A549 (cell line): ENCODE results near the gene WFDC1. TPM values are rescaled to one million over a fixed set of nuclear protein-coding genes. Genes with fewer than 3 reads are reported as not detected.

Experiments
- ATAC-seq, 2 experiments: fragments of 200-7000 bp in 1 of 2; fragments of >200 bp in 1 of 2; cut with Nextera tagmentation in 1 of 2; cut with Tn5 transposase in 1 of 2; 3 replicates each; pipeline versions ENCODE4 v1.8.0 to v1.9.1; 2018 to 2020; ENCODE audit warnings: mild to moderate bottlenecking in 1 of 2, moderate library complexity in 1 of 2
- CTCF ChIA-PET: fragments of 300-600 bp; sonication (Branson Sonifier 250); formaldehyde crosslinking; extraction: SDS; loops from one replicate; lab custom pipeline; 2021; ENCODE audit warnings: antibody characterized with exemption, inconsistent platforms; lab: Yijun Ruan, JAX
- POLR2A ChIA-PET: fragments of 350-600 bp; formaldehyde crosslinking; extraction: SDS; loops from one replicate; lab custom pipeline; 2021; ENCODE audit warnings: antibody characterized with exemption, inconsistent platforms; lab: Yijun Ruan, JAX
- DNase-seq, 2 experiments: peaks; one replicate each; pipeline versions ENCODE4 v3.0.0 to v3.0.0-alpha.2; 2011 to 2016; ENCODE audit warnings: low read depth in 1 of 2, low spot score in 1 of 2
- FAIRE-seq: peaks from 2 replicates; lab custom pipeline; 2011; peaks lifted over from hg19 to GRCh38; lab: Jason Lieb, UNC
- H3K27ac ChIP-seq, 2 experiments: fragments of >200 bp; sonication (Bioruptor Twin); formaldehyde crosslinking; 3 replicates each; pipeline ENCODE4 v1.5.1; 2016 to 2017
- H3K4me1 ChIP-seq: fragments of >200 bp; sonication (Bioruptor Twin); formaldehyde crosslinking; 3 replicates; pipeline ENCODE4 v1.6.1; 2016
- H3K4me2 ChIP-seq: fragments of >200 bp; sonication (Bioruptor Twin); formaldehyde crosslinking; 3 replicates; pipeline ENCODE4 v1.6.1; 2016
- H3K4me3 ChIP-seq: fragments of >200 bp; sonication (Bioruptor Twin); formaldehyde crosslinking; 3 replicates; pipeline ENCODE4 v1.5.1; 2016
- H3K9me3 ChIP-seq: fragments of >200 bp; sonication (Bioruptor Twin); formaldehyde crosslinking; 3 replicates; pipeline ENCODE4 v1.6.1; 2016
- CBX2 ChIP-seq: fragments of 200-600 bp; sonication (generic); IDR thresholded peaks from 2 replicates; pipeline ENCODE4 v1.6.1; 2016; ENCODE audit warnings: low read depth, mild to moderate bottlenecking, borderline replicate concordance
- CBX8 ChIP-seq: fragments of 200-600 bp; sonication (generic); IDR thresholded peaks from 2 replicates; pipeline ENCODE4 v1.6.1; 2016
- CEBPB ChIP-seq, 2 experiments: fragments of >200 bp in 1 of 2; sonication (Bioruptor Twin) in 1 of 2; formaldehyde crosslinking in 1 of 2; IDR thresholded peaks; 2 replicates each; pipeline ENCODE4 v1.6.1; 2012 to 2016
- EHF ChIP-seq: fragments of 250-450 bp; sonication (Bioruptor Pico); IDR thresholded peaks from 2 replicates; pipeline ENCODE4 v1.5.0; 2020; ENCODE audit warnings: mild to moderate bottlenecking
- EP300 ChIP-seq, 2 experiments: fragments of >200 bp; sonication (Bioruptor Twin); formaldehyde crosslinking; IDR thresholded peaks; 2 replicates in 1 of 2; 3 replicates in 1 of 2; pipeline ENCODE4 v1.6.1; 2016 to 2017
- ESRRA ChIP-seq: fragments of 150-350 bp; IDR thresholded peaks from 2 replicates; pipeline ENCODE4 v1.6.1; 2014; ENCODE audit warnings: mild to moderate bottlenecking, low read length, borderline replicate concordance
- FOSB ChIP-seq: fragments of 250-450 bp; sonication (Bioruptor Pico); IDR thresholded peaks from 2 replicates; pipeline ENCODE4 v1.5.0; 2020; ENCODE audit warnings: mild to moderate bottlenecking, moderate library complexity
- FOSL2 ChIP-seq, 2 experiments: fragments of 450-650 bp in 1 of 2; fragments of >200 bp in 1 of 2; sonication (Bioruptor Twin) in 1 of 2; formaldehyde crosslinking; IDR thresholded peaks; 2 replicates each; pipeline versions ENCODE4 v1.5.0 to v1.6.1; 2016 to 2020; ENCODE audit warnings: mild to moderate bottlenecking in 1 of 2, moderate library complexity in 1 of 2
- FOXS1 ChIP-seq: fragments of 250-450 bp; sonication (Bioruptor Pico); IDR thresholded peaks from 2 replicates; pipeline ENCODE4 v1.5.0; 2020; ENCODE audit warnings: mild to moderate bottlenecking, moderate library complexity
- GATA3 ChIP-seq: IDR thresholded peaks from 2 replicates; pipeline ENCODE4 v1.6.1; 2012; ENCODE audit warnings: borderline replicate concordance
- HDAC2 ChIP-seq: fragments of 200-600 bp; sonication (generic); IDR thresholded peaks from 2 replicates; pipeline ENCODE4 v1.6.1; 2016
- HES2 ChIP-seq: fragments of >200 bp; sonication (Bioruptor Twin); formaldehyde crosslinking; IDR thresholded peaks from 2 replicates; pipeline ENCODE4 v1.6.1; 2016
- HEYL ChIP-seq: fragments of 250-450 bp; sonication (Bioruptor Pico); IDR thresholded peaks from 2 replicates; pipeline ENCODE4 v1.8.0; 2021; ENCODE audit warnings: mild to moderate bottlenecking, moderate library complexity
- HMGXB4 ChIP-seq: fragments of 250-450 bp; sonication (Bioruptor Pico); IDR thresholded peaks from 2 replicates; pipeline ENCODE4 v1.5.0; 2021; ENCODE audit warnings: mild to moderate bottlenecking, moderate library complexity, borderline replicate concordance
- HOXB13 ChIP-seq: fragments of 250-450 bp; sonication (Bioruptor Pico); IDR thresholded peaks from 2 replicates; pipeline ENCODE4 v1.5.0; 2020; ENCODE audit warnings: low read depth, mild to moderate bottlenecking, moderate library complexity
- JUN ChIP-seq, 2 experiments: fragments of >200 bp; sonication (Bioruptor Twin); formaldehyde crosslinking; IDR thresholded peaks; 2 replicates in 1 of 2; 3 replicates in 1 of 2; pipeline ENCODE4 v1.6.1; 2016 to 2017
- JUNB ChIP-seq: fragments of >200 bp; sonication (Bioruptor Twin); formaldehyde crosslinking; IDR thresholded peaks from 2 replicates; pipeline ENCODE4 v1.6.1; 2016
- KDM5A ChIP-seq: fragments of 200-600 bp; sonication (generic); IDR thresholded peaks from 2 replicates; pipeline ENCODE4 v1.6.1; 2016; ENCODE audit warnings: antibody characterized with exemption, mild to moderate bottlenecking
- NFE2L2 ChIP-seq: fragments of 150-350 bp; conservative IDR thresholded peaks from 2 replicates; pipeline ENCODE4 v1.6.1; 2014; ENCODE audit warnings: low read length
- NPAS2 ChIP-seq: fragments of 250-450 bp; sonication (Bioruptor Pico); IDR thresholded peaks from 2 replicates; pipeline ENCODE4 v1.8.0; 2022; ENCODE audit warnings: mild to moderate bottlenecking, moderate library complexity, borderline replicate concordance
- NR3C1 ChIP-seq: fragments of >200 bp; sonication (Bioruptor Twin); formaldehyde crosslinking; IDR thresholded peaks from 3 replicates; pipeline ENCODE4 v1.6.1; 2017
- POLR2A ChIP-seq: IDR thresholded peaks from 2 replicates; pipeline ENCODE4 v1.6.1; 2012; ENCODE audit warnings: mild to moderate bottlenecking, low read length
- POLR2AphosphoS2 ChIP-seq: conservative IDR thresholded peaks from 2 replicates; pipeline ENCODE4 v1.6.1; 2012; ENCODE audit warnings: low read length, improper control_type of control experiment, inconsistent platforms
- RFX5 ChIP-seq: fragments of 450-650 bp; IDR thresholded peaks from 2 replicates; pipeline ENCODE4 v1.7.1; 2014; ENCODE audit warnings: antibody characterized with exemption, mild to moderate bottlenecking, moderate library complexity
- SREBF2 ChIP-seq: fragments of 450-650 bp; IDR thresholded peaks from 2 replicates; pipeline ENCODE4 v1.6.1; 2014; ENCODE audit warnings: mild to moderate bottlenecking, moderate library complexity
- TFCP2L1 ChIP-seq: fragments of 250-450 bp; sonication (Bioruptor Pico); IDR thresholded peaks from 2 replicates; pipeline ENCODE4 v1.5.0; 2021; ENCODE audit warnings: mild to moderate bottlenecking
- ZSCAN20 ChIP-seq: fragments of 250-450 bp; sonication (Bioruptor Pico); IDR thresholded peaks from 2 replicates; pipeline ENCODE4 v1.8.0; 2022; ENCODE audit warnings: mild to moderate bottlenecking, moderate library complexity
- WGBS: methylation state at CpG from one replicate; pipeline ENCODE4 v1.1.6; 2017; ENCODE audit errors: missing lambda C conversion rate; 5-methylcytosine and 5-hydroxymethylcytosine counted together
- polyA plus RNA-seq, 4 experiments: library from polyadenylated mRNA; depleted of rRNA in 3 of 4; stranded (reverse); fragments of >200 nt; fragmentation: RNase III in 1 of 4; extraction: RNeasy Plus Mini Kit Qiagen cat#74134 plus additional on column Dnase treatment in 1 of 4; gene quantifications; 2 replicates in 3 of 4; 3 replicates in 1 of 4; pipeline ENCODE4 v1.2.3, GENCODE V29; 2011 to 2017
- TF ChIP-seq, protein P1 (sequence below): IDR thresholded peaks from 2 replicates; pipeline ENCODE4 v1.6.1; 2012
- TF ChIP-seq, protein P2 (sequence below): fragments of 450-650 bp; IDR thresholded peaks from 2 replicates; pipeline ENCODE4 v1.6.1; 2014; ENCODE audit warnings: antibody characterized with exemption
- TF ChIP-seq, protein P3 (sequence below): IDR thresholded peaks from 2 replicates; pipeline ENCODE4 v1.6.1; 2012
- TF ChIP-seq, protein P4 (sequence below): fragments of 200-600 bp; sonication (generic); IDR thresholded peaks from 2 replicates; pipeline ENCODE4 v1.6.1; 2016; ENCODE audit warnings: antibody characterized with exemption, mild to moderate bottlenecking, moderate library complexity

The WFDC1 gene
- polyA plus RNA-seq, 2 of the 4 experiments (the other 2 are of a cell fraction): not detected

GRCh38 chr16:84354306-84354705, 59.6 kb downstream of the WFDC1 start:
- TF ChIP-seq KDM5A (no peak), RFX5 (no peak), JUNB (no peak), EP300 (IDR thresholded peaks at IDR 0.05) (no peak), FOXS1 (CRISPR knock-in tag) (no peak), HEYL (CRISPR knock-in tag) (no peak), HDAC2 (no peak), EHF (CRISPR knock-in tag) (no peak), CBX8 (no peak), FOSB (CRISPR knock-in tag) (no peak), ZSCAN20 (no peak), SREBF2 (no peak), NPAS2 (CRISPR knock-in tag) (no peak), HES2 (no peak)
- TF ChIP-seq, protein P1, sequence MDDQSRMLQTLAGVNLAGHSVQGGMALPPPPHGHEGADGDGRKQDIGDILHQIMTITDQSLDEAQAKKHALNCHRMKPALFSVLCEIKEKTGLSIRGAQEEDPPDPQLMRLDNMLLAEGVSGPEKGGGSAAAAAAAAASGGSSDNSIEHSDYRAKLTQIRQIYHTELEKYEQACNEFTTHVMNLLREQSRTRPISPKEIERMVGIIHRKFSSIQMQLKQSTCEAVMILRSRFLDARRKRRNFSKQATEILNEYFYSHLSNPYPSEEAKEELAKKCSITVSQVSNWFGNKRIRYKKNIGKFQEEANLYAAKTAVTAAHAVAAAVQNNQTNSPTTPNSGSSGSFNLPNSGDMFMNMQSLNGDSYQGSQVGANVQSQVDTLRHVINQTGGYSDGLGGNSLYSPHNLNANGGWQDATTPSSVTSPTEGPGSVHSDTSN: no peak
- TF ChIP-seq, protein P2, sequence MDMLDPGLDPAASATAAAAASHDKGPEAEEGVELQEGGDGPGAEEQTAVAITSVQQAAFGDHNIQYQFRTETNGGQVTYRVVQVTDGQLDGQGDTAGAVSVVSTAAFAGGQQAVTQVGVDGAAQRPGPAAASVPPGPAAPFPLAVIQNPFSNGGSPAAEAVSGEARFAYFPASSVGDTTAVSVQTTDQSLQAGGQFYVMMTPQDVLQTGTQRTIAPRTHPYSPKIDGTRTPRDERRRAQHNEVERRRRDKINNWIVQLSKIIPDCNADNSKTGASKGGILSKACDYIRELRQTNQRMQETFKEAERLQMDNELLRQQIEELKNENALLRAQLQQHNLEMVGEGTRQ: no peak
- TF ChIP-seq, protein P3, sequence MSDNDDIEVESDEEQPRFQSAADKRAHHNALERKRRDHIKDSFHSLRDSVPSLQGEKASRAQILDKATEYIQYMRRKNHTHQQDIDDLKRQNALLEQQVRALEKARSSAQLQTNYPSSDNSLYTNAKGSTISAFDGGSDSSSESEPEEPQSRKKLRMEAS: no peak
- TF ChIP-seq, protein P4, sequence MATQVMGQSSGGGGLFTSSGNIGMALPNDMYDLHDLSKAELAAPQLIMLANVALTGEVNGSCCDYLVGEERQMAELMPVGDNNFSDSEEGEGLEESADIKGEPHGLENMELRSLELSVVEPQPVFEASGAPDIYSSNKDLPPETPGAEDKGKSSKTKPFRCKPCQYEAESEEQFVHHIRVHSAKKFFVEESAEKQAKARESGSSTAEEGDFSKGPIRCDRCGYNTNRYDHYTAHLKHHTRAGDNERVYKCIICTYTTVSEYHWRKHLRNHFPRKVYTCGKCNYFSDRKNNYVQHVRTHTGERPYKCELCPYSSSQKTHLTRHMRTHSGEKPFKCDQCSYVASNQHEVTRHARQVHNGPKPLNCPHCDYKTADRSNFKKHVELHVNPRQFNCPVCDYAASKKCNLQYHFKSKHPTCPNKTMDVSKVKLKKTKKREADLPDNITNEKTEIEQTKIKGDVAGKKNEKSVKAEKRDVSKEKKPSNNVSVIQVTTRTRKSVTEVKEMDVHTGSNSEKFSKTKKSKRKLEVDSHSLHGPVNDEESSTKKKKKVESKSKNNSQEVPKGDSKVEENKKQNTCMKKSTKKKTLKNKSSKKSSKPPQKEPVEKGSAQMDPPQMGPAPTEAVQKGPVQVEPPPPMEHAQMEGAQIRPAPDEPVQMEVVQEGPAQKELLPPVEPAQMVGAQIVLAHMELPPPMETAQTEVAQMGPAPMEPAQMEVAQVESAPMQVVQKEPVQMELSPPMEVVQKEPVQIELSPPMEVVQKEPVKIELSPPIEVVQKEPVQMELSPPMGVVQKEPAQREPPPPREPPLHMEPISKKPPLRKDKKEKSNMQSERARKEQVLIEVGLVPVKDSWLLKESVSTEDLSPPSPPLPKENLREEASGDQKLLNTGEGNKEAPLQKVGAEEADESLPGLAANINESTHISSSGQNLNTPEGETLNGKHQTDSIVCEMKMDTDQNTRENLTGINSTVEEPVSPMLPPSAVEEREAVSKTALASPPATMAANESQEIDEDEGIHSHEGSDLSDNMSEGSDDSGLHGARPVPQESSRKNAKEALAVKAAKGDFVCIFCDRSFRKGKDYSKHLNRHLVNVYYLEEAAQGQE: no peak
- no peak overlapping the region for H3K4me2 ChIP-seq
- WGBS: 36% methylated on average over 6 of the region's 6 CpGs
- no peak for FAIRE-seq
- H3K9me3 ChIP-seq: no peaks in the 10 kb centered on the region
- peaks cover 15% of the 10 kb centered on the region; the same call in 2 of the 3 replicates for H3K4me1 ChIP-seq
- H3K4me3 ChIP-seq: no peak overlapping the region
- ATAC-seq: no peak
- ChIA-PET CTCF (no interaction called here), POLR2A (no interaction called here)
- no peak for DNase-seq
- H3K27ac ChIP-seq: no peak overlapping the region

GRCh38 chr16:84355149-84355548, 60.5 kb downstream of the WFDC1 start:
- DNase-seq (no peak), ATAC-seq (no peak), FAIRE-seq (no peak)
- no peak for TF ChIP-seq NR3C1
- no peak for TF ChIP-seq ZSCAN20
- ChIA-PET CTCF (no interaction called here), POLR2A (no interaction called here)
- no peak overlapping the region for H3K4me3 ChIP-seq
- 56% methylated on average over 2 of the region's 2 CpGs for WGBS
- no peak overlapping the region for H3K27ac ChIP-seq
- no peaks in the 10 kb centered on the region for H3K9me3 ChIP-seq
- H3K4me1 ChIP-seq: peaks cover 15% of the 10 kb centered on the region; the same call in 2 of the 3 replicates
- no peak overlapping the region for H3K4me2 ChIP-seq

- DNase-seq (no peak), FAIRE-seq (no peak), ATAC-seq (no peak)
- TF ChIP-seq NFE2L2 (no peak), HMGXB4 (CRISPR knock-in tag) (no peak), TFCP2L1 (CRISPR knock-in tag) (no peak), JUN (IDR thresholded peaks at IDR 0.05) (no peak), HOXB13 (CRISPR knock-in tag) (no peak), FOSL2 (IDR thresholded peaks at IDR 0.05) (no peak), FOSL2 (CRISPR knock-in tag; IDR thresholded peaks at IDR 0.05) (no peak), SREBF2 (no peak), CEBPB (IDR thresholded peaks at IDR 0.05) (no peak), POLR2A (no peak), POLR2AphosphoS2 (no peak), ESRRA (no peak), GATA3 (no peak), CBX2 (no peak)
- H3K4me1 ChIP-seq: peaks cover 15% of the 10 kb centered on the region; the same call in 2 of the 3 replicates
- H3K4me3 ChIP-seq: no peak overlapping the region
- ChIA-PET POLR2A (no interaction called here), CTCF (interaction anchor here (1.3 kb wide), 1 partner anchor 13 kb away, joined by 3 read pairs; no protein-coding TSS in a partner anchor)
- WGBS: 64% methylated on average over 10 of the region's 10 CpGs
- H3K27ac ChIP-seq: peak overlapping the region in 1 of 2 experiments; percentile 26; a peak in 2 of 6 replicates
- peak overlapping the region; percentile 47; the same call in 2 of the 3 replicates for H3K4me2 ChIP-seq
- H3K9me3 ChIP-seq: no peaks in the 10 kb centered on the region
These were observed 61.5 kb downstream of the WFDC1 start for GRCh38 chr16:84356176-84356575.
